GM18526 (cell line): Measurements from ENCODE around the gene COMMD1.

Experiments used
- POLR2A ChIP-seq: IDR thresholded peaks from 3 replicates; pipeline ENCODE4 v1.6.1; 2011; ENCODE audit not compliant: insufficient read length; ENCODE audit errors: extremely low read depth

The COMMD1 gene

DNA sequence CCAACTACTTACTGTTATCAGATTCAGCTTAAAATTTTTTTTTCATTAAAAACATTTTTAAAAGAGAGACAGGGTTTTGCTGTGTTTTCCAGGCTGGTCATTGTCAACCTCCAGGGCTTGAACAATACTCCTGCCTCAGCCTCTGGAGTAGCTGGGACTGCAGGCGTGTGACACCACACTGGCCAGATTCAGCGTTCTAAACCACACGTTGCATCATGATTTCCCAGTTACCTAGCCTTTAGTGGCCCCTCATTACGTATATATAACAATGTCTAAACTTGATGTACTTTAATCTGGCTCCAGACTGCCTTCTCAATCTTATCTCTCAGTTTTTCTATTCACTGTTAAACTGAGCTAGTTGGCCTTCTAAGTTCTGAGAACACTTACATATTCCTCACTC is 89.6 kb downstream of the COMMD1 start:
- no peak for TF ChIP-seq POLR2A

DNA sequence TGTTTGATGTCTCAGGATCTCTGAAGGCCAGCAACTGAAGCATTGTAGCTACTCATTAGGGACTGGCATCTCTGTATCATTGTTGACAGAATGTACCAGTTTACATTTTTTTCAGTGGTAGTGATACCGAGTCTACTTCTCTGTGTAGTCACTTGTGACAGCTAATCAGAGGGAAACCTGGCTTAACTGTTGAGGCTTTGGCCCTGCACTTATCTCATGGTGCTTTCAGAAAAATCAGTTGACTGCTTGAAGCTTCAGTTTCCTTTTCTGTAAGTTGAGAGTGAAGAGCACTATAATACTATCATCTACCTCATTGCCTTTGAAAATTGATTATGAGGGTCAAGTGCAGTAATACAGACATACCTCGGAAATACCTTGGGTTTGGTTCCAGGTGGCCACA is 90.0 kb downstream of the COMMD1 start:
- no peak for TF ChIP-seq POLR2A

DNA sequence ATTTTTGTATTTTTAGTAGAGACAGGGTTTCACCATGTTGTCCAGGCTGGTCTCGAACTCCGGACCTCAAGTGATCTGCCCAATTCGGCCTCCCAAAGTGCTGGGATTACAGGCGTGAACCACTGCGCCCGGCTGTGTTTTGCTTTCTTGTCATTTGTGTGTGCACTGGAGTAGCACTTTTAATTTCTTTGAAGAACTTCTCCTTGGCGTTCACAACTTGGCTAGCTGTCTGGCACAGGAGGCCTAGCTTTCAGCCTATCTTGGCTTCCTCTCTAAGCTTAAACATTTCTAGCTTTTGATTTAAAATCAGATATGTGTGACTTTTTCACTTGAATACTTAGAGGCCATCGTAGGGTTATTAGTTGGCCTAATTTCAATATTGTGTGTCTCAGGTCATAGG is 93.0 kb downstream of the COMMD1 start:
- no peak for TF ChIP-seq POLR2A

DNA sequence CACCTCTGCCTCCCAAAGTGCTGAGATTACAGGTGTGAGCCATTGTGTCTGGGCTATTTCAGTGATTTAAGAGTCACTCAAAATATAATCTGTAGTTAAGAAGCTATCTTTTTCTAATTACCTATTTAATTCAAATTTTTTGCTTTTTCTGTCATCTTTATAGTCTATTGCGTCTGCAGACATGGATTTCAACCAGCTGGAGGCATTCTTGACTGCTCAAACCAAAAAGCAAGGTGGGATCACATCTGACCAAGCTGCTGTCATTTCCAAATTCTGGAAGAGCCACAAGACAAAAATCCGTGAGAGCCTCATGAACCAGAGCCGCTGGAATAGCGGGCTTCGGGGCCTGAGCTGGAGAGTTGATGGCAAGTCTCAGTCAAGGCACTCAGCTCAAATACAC is 95.1 kb downstream of the COMMD1 start:
- TF ChIP-seq POLR2A: no peak

DNA sequence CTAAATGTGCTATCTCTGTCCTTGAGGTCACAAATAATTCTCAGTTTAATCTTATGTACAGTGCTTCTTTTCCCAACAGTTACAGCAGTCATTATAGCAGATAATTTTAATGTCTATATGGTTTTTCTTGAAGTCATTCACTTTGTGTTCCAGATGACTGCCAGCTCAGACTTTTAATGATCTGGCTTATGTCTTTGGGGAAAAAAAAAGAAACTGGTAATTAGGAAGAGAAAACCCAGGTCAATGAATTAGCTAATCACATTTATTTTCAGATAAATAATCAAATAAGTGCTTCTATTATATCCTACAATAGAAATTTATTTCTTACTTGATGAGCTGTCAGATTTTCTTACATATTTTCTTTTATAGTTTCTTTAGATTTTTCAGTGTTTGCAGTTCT is 96.0 kb downstream of the COMMD1 start:
- no peak for TF ChIP-seq POLR2A

DNA sequence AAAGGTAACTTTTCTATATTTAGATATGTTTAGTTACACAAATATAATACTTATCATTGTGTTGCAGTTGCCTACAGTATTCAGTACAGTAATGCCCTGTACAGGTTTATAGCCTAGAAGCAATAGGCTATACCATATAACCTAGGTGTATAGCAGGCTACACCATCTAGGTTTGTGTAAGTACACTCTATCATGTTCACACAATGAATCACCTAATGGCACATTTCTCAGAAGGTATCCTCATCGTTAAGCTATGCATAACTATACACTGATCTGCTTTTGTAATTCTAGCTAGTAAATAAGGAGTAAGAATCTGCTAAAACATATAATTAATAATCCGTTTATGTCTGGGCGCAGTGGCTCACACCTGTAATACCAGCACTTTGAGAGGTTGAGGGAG is 102.1 kb downstream of the COMMD1 start:
- no peak for TF ChIP-seq POLR2A

DNA sequence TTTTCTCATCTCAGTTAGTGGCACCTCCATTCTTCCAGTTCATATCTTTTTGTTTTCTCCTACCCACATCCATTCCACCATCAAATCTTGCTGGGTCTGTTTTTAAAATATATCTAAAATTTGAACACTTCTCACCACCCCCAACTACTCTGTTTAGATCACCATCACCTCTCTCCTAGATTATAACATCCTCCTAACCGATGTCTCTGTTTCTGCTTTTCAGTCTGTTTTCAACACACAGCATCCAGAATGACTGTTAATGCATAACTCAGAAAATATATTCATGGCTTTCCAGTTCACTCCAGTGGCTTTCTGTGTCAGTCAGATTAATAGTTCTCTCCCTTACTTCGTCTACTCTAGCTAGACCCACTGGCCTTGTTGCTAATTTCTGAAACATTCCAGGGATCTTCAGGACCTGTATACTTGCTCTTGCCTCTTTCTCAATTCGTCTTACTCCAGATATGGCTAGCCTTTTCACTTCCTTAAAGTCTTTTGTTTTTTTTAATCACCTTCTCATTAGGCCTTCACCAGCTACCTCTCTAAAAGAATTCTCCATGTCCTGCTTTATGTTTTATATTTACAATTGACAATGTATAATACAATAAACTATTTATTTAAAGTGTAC is 105.3 kb downstream of the COMMD1 start:
- TF ChIP-seq POLR2A: no peak

DNA sequence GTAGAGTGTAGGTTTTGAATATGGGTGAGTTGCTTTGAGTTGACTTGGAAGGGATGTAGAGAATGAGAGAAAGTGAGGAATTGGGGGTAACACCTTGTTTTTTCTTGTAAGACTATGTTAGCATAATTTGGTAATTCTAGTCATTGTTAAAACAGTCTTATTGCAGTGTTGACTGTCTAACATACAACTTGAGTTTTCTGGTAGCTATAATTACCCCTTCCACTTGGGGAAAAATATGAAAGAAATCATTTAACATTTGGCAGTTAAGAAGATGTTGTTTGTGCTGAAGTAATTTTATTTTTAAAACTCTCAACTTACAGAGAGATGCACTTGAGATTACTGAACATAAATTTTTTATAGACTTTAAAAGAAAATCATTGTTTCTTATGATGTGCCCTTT is 108.2 kb downstream of the COMMD1 start:
- TF ChIP-seq POLR2A: no peak

DNA sequence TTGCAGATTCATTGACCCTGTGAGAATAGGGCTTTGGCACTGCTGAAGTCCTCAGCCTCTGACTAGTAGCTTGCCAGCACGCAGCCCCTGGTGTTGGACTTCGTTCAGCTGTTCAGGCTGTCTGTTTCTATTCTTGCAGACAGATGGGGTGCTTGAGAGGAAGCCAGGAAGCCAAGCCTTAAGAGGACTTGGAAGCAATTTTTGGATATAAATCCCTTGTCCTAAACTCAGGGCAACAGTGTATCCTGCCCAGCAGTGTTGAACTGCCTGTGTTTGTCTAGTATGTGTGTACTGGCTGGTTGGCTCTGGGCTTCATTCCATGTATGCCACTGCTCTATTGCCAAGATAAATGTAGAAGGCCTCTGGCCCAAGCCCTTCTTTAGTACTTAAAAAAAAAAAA is 108.6 kb downstream of the COMMD1 start:
- no peak for TF ChIP-seq POLR2A

DNA sequence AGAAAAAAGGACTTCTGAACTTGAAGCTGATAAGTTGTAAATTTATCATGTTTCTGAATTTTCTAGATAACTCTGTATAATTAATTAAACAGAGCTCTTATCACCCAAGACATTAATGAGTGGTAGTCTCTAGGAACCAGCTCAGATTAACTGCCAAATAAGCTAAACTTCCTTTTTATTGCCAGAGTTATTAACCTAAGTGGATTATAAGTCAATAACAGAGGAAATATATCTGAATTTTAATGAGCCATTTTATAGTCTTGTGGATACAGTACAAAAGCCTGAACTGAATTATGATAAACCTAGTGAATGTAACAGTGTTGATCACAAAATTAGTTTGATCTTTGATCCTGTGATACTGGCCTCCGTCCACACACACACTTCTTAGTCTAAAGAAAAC is 111.5 kb downstream of the COMMD1 start:
- TF ChIP-seq POLR2A: no peak

DNA sequence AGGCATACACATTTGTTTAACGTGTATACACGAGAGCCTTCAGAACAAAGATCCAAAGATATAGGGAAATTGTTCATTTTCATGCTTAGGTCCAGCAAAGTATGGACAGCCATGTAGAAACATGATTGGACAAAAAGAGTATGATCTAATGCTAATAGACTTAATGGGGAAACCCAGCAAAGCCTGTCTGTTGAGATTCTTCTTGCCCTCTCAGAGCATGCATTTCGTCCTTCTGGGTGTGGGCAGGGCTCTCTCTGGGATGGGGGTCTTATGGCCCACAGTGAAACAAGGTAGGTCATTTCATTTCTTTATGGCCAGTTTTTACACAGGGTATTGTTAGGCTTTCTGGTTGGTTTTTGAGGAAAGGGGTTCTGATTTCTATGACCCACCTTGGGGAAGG is 124.4 kb downstream of the COMMD1 start:
- TF ChIP-seq POLR2A: no peak

DNA sequence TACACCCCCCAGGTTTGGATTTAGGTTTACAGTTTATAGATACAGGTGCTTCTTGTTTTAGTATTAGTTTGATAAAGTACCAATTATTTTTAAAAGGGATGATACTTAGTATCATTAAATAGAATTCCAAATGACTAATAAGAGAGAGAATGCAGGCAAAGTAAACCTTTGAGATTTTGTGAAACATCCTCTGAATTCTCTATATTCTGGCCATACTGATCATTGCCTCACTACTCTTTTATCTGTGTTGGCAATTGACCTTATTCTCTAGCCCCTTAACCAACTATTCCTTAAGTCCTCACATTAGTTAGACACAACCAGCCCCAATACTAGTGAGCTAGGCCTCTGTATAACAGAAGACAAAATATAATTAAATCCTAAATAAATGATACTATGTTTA is 125.4 kb downstream of the COMMD1 start:
- TF ChIP-seq POLR2A: no peak

DNA sequence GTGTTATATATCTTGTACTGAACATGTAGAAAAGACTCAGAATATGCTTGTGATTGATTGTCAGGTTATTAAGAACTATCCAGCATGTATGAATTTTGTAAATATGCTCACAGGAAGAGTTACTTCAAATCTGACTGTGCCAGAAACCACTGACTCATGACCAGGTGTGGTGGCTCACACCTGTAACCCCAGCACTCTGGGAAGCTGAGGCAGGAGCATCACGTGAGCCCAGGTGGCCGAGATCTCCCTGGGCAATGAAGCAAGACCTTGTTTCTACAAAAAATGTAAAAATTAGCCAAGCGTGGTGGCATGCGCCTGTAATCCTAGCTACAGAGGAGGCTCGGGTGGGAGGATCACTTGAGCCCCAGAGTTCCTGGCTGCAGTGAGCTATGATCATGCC is 126.6 kb downstream of the COMMD1 start:
- no peak for TF ChIP-seq POLR2A

DNA sequence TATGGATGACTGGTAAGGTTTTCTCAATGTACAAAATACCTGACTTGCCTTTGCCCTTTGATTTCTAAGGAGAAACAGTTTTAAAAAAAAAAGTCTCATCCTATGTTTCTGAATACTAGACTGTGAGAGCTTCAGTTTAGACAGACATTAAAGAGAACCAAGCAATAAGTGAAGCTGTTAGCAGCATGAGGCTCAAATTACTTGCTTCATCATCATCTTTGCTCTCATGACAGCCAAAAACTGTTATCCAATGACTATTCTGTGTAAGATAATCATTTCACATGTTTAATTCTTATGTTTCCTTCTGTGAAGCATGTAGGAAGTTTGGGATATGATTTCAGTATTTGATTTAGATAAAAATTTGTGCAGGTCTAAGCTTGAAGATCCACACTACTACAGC is 129.2 kb downstream of the COMMD1 start:
- no peak for TF ChIP-seq POLR2A

DNA sequence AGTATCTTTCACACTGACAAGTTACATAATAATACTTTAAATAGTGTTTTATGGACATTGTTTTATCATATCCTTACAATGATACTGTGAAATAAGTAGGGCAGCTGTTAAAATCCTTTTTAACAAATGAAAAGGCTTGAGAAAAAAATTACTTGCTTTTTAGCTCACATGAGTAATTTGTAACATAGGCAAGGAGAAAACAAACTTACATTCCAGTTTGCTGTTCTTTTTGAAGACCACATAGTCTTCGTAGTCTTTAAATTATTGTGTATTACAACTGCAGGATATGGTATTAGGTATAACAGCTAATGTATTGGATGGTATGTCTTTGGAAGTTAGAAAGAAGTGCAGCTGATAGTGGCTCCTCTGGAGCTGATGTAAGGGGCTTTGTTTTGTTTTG is 130.8 kb downstream of the COMMD1 start:
- no peak for TF ChIP-seq POLR2A

DNA sequence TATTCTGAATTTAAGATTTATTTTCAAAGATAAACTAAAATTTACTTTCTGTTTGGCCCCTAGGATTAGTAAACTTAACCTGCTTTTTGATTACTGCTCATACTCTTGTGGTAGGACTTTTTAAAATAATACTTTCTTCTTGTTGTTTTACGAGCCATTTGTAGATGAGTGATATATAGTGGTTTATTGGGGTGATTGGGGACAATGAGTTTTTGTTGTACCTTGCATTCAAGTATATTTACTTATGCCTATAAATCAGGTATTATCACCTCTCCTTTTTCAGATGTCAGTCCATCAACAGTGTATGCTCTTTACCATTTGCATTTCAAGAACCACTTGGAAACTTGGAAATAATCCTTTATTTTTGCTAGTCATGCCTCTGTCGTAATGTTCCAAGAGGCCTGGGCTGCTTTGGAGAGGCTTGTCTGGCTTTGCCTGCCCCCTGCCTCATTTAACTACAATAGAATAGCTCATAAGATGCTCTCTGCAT is 131.3 kb downstream of the COMMD1 start:
- no peak for TF ChIP-seq POLR2A

DNA sequence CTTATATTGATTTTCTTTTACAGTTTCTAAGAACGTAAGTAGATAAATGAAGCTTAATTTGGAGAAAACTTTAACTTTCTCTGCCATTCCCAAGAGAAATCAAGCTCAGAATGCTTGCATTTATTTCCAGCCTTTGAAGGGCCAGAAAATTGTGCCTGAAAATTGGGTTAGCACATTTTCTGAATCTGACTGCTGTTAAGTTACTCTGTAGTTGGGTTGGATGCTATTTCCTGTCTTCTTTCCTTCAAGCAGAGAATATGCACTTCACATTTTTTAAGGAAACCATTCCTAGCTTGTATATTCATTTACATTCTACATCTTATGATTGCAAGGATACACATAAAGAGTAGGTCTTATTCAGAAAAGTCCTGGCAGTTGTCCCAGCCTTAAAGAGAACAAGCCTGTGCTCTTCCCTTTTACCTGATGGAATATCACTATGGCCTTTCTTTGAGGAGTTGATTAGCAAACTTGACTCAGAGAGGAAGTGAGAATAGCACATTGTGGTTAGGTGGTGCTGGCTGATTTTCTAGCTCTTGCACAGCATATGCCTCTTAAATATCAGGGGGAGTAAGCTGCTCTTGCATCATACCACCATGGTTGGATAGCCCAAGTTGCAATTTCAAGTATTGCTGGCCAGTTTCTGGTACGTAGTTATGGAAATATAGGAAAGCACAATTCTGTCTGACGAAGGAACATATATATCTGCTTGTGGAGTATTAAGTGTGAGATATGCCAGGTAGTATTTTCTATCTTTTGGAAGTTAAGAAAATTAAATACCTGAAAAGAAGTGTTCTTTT is 133.7 kb downstream of the COMMD1 start:
- no peak for TF ChIP-seq POLR2A
